Glutamatergic neuron (in vitro differentiated cells): ENCODE data around the gene HAUS3. TPM values are rescaled to one million over a fixed set of nuclear protein-coding genes. Genes with fewer than 3 reads are reported as not detected.

Experiments
- DNase-seq: peaks from one replicate; pipeline ENCODE4 v3.0.0; 2022
- H3K27ac Mint-ChIP-seq: one replicate; pipeline ENCODE4 v1.8.0; 2020; ENCODE audit warnings: mild to moderate bottlenecking, mixed read lengths, inconsistent platforms; ENCODE audit not compliant: unreplicated experiment
- H3K27me3 Mint-ChIP-seq: one replicate; pipeline ENCODE4 v1.8.0; 2020; ENCODE audit warnings: mild to moderate bottlenecking, moderate library complexity, mixed read lengths, inconsistent platforms; ENCODE audit not compliant: unreplicated experiment
- H3K36me3 Mint-ChIP-seq: one replicate; pipeline ENCODE4 v1.8.0; 2020; ENCODE audit warnings: mild to moderate bottlenecking, mixed read lengths, inconsistent platforms; ENCODE audit not compliant: unreplicated experiment
- H3K4me1 Mint-ChIP-seq: one replicate; pipeline ENCODE4 v1.8.0; 2020; ENCODE audit warnings: mild to moderate bottlenecking, low read depth, mixed read lengths, inconsistent platforms; ENCODE audit not compliant: unreplicated experiment
- H3K4me3 Mint-ChIP-seq: one replicate; pipeline ENCODE4 v1.8.0; 2020; ENCODE audit warnings: mild to moderate bottlenecking, mixed read lengths, inconsistent platforms; ENCODE audit not compliant: unreplicated experiment
- H3K9me3 Mint-ChIP-seq: one replicate; pipeline ENCODE4 v1.8.0; 2020; ENCODE audit warnings: mild to moderate bottlenecking, moderate library complexity, mixed read lengths, inconsistent platforms; ENCODE audit not compliant: unreplicated experiment
- CTCF ChIP-seq: fragments of 200-600 bp; sonication (generic); IDR thresholded peaks from one replicate; pipeline ENCODE4 v1.5.0; 2021; ENCODE audit not compliant: partially characterized antibody, unreplicated experiment
- total RNA-seq: library from RNA; stranded (reverse); fragmentation: NEBNext Ultra II Directional; extraction: Animal tissue kit (Norgen Biotek cat#: 25700); gene quantifications from one replicate; pipeline ENCODE4 v1.2.1, GENCODE V29; 2021; ENCODE audit not compliant: unreplicated experiment

Gene HAUS3
- total RNA-seq, 1 donor from 2014 or later: 15.6 TPM

- DNase-seq: peak; percentile 14
- H3K27ac Mint-ChIP-seq: no peak overlapping the region
- peaks cover 6% of the 10 kb centered on the region for H3K9me3 Mint-ChIP-seq
- H3K36me3 Mint-ChIP-seq: peaks cover 9% of the 10 kb centered on the region
- TF ChIP-seq CTCF: no peak
- H3K4me1 Mint-ChIP-seq: peaks cover 15% of the 10 kb centered on the region
- H3K4me3 Mint-ChIP-seq: peak overlapping the region; percentile 49
- peaks cover 4% of the 10 kb centered on the region for H3K27me3 Mint-ChIP-seq
Observed at GRCh38 chr4:2257361-2258081, 15.6 kb upstream of the HAUS3 start.

- Mint-ChIP-seq H3K9me3 (peaks cover 6% of the 10 kb centered on the region), H3K27me3 (peaks cover 4% of the 10 kb centered on the region), H3K4me3 (no peak overlapping the region), H3K27ac (no peak overlapping the region), H3K4me1 (peaks cover 15% of the 10 kb centered on the region), H3K36me3 (peaks cover 9% of the 10 kb centered on the region)
- TF ChIP-seq CTCF: no peak
- DNase-seq: no peak
Observed at GRCh38 chr4:2256781-2257191, 14.9 kb upstream of the HAUS3 start.

- peaks cover 9% of the 10 kb centered on the region for H3K36me3 Mint-ChIP-seq
- no peak overlapping the region for H3K4me3 Mint-ChIP-seq
- H3K4me1 Mint-ChIP-seq: peaks cover 15% of the 10 kb centered on the region
- peak; percentile 12 for DNase-seq
- TF ChIP-seq CTCF: no peak
- peaks cover 4% of the 10 kb centered on the region for H3K27me3 Mint-ChIP-seq
- H3K9me3 Mint-ChIP-seq: peaks cover 6% of the 10 kb centered on the region
- no peak overlapping the region for H3K27ac Mint-ChIP-seq
Observed at GRCh38 chr4:2256156-2256731, 14.3 kb upstream of the HAUS3 start.

GRCh38 chr4:2255501-2256155, 13.7 kb upstream of the HAUS3 start:
- no peak for DNase-seq
- no peak overlapping the region for H3K4me3 Mint-ChIP-seq
- peaks cover 4% of the 10 kb centered on the region for H3K27me3 Mint-ChIP-seq
- no peak for TF ChIP-seq CTCF
- no peak overlapping the region for H3K27ac Mint-ChIP-seq
- peaks cover 6% of the 10 kb centered on the region for H3K9me3 Mint-ChIP-seq
- peaks cover 9% of the 10 kb centered on the region for H3K36me3 Mint-ChIP-seq
- peaks cover 15% of the 10 kb centered on the region for H3K4me1 Mint-ChIP-seq
